ENCODE measurements around the gene KIAA1328.

DNA sequence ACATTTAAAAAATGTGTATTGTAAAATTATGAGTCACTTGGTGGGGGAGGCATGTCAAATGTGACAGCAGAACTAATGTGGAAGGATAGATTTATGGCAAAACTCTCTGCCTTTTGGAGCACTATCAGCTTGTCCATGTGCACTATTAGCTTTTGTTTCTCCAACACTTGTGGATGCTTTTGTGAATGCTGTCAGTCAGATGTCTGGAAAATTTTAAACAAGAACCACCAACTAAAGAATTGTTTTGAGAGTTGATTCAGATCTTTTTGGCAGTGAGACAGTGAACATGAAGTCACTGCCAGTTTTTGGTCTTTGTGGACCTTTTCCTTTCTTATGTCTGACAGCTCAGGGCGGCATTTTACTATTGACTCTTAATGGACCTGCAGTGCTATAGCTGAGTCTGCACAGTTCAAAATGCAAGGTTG is 72.4 kb downstream of the KIAA1328 start:
- TF ChIP-seq POLR2AphosphoS5 (IDR thresholded peaks at IDR 0.05) (no peak), POLR2A (IDR thresholded peaks at IDR 0.05) (no peak), EP300 (IDR thresholded peaks at IDR 0.05) (no peak)
- TF ChIP-seq, protein P1, sequence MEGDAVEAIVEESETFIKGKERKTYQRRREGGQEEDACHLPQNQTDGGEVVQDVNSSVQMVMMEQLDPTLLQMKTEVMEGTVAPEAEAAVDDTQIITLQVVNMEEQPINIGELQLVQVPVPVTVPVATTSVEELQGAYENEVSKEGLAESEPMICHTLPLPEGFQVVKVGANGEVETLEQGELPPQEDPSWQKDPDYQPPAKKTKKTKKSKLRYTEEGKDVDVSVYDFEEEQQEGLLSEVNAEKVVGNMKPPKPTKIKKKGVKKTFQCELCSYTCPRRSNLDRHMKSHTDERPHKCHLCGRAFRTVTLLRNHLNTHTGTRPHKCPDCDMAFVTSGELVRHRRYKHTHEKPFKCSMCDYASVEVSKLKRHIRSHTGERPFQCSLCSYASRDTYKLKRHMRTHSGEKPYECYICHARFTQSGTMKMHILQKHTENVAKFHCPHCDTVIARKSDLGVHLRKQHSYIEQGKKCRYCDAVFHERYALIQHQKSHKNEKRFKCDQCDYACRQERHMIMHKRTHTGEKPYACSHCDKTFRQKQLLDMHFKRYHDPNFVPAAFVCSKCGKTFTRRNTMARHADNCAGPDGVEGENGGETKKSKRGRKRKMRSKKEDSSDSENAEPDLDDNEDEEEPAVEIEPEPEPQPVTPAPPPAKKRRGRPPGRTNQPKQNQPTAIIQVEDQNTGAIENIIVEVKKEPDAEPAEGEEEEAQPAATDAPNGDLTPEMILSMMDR (IDR thresholded peaks at IDR 0.05), result no peak
